B cell (primary cell): Measurements from ENCODE around the gene PFKP.

ENCODE experiments used
- CTCF ChIP-seq: fragments of 200-600 bp; IDR thresholded peaks from one replicate; pipeline ENCODE4 v1.8.0; 2022; ENCODE audit warnings: antibody characterized with exemption, mild to moderate bottlenecking
- EZH2 ChIP-seq: IDR thresholded peaks from 2 replicates; pipeline ENCODE4 v1.6.1; 2012; ENCODE audit warnings: borderline replicate concordance, low read depth, mild to moderate bottlenecking, moderate library complexity, low read length; ENCODE audit not compliant: insufficient read depth, poor library complexity, severe bottlenecking

- no peak for TF ChIP-seq CTCF
- TF ChIP-seq EZH2 = no peak
These were observed 7.4 kb upstream of the PFKP start for GRCh38 chr10:3059974-3060373.
